GM18519 (cell line): ENCODE data around the gene KCNK5.

Source experiments
- ATAC-seq: cut with Tn5 transposase; IDR thresholded peaks from one replicate; pipeline ENCODE4 v1.9.1; 2021; ENCODE audit warnings: mild to moderate bottlenecking, moderate library complexity; ENCODE audit not compliant: unreplicated experiment, low FRiP score

Gene KCNK5

DNA sequence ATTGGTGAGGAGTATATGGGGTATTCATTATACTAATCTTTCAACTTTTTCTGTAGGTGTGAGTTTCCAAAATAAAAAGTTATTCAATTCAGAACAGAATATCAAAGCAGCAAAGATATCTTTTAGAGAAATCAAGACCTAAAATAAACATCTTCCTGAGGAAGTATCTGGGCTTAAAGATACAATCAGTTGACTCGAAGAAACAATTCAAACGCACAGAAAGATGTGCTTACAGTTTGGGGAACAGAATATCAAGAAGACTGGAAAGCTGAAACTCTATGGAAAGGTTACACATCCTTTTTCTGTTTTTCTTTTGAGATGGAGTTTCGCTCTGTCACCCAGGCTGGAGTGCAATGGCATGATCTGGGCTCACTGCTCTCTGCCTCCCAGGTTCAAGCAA, 78.1 kb downstream of the KCNK5 start:
- no peak for ATAC-seq

DNA sequence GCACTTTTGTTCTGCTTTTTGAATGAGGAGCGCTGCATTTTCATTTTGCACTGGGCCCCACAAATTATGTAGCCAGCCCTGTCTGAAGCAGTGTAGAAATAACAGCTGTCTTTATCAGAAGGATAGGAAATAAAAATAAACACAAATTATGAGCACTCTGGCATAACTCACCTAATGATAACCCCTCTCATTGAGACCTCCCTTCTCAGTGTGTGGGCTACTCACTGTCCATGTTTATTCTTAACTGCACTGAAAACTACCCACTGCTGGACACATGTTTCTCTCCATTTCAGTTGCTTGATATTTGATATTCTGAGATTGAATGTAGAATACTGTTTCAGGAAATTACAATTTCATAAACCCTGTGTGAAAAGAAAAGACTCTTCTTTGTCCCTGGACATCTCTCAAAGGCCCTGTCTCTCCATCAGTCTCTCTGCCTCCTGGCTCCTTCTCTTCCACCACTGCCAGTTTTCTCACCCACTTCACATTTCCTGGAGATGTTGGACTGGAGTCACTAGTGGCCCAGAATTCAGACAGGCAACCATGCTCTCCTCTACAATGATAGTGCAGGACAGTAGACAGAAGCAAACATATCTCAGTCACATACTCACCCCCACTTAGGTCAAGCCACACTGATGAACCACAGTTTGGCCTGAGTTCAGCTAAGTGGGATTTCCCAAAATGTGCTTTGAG, 84.6 kb downstream of the KCNK5 start:
- ATAC-seq, result no peak

GRCh38 chr6:39143238-39143930, 85.9 kb downstream of the KCNK5 start:
- ATAC-seq, result no peak

- ATAC-seq, result no peak
These were observed 88.6 kb downstream of the KCNK5 start for GRCh38 chr6:39140556-39141167.
